ENCODE results near the gene KCNIP1. TPM values are rescaled to one million over a fixed set of nuclear protein-coding genes. Genes with fewer than 3 reads are reported as not detected.

Gene KCNIP1
- total and polyA plus RNA-seq, 10 donors = 0.08 to 20.0 (median 9.4) TPM

DNA sequence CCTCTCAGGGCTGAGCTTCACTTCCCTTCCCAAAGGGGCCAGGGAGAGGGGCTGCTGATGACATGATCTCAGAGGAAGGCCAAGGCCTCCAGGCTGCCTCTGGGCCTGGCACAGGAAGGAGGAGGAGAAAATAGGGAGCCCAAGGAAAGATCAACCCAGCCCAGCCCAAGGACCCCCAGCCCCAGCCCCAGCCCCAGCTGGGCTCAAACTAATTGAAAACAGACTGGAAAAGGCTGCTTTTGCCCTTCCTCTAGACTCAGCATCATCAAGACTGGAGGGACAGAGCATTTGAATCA, 18.3 kb upstream of the KCNIP1 start:
- Histone ChIP-seq H3K4me3 (no peak overlapping the region), H3K27ac (no peak overlapping the region), H3K27me3 (replicated peaks in 1 of 7) (peaks cover 0 to 14% (median 0%) of the 10 kb centered on the region in 7 donors), H3K36me3 (no peaks in the 10 kb centered on the region), H3K9me3 (no peaks in the 10 kb centered on the region), H3K4me1 (peaks cover 0 to 1% (median under 1%) of the 10 kb centered on the region in 6 donors)
- no peak for DNase-seq
- TF ChIP-seq POLR2AphosphoS5 (IDR thresholded peaks at IDR 0.05) (no peak), POLR2A (IDR thresholded peaks at IDR 0.05) (no peak)
- TF ChIP-seq, protein P1, sequence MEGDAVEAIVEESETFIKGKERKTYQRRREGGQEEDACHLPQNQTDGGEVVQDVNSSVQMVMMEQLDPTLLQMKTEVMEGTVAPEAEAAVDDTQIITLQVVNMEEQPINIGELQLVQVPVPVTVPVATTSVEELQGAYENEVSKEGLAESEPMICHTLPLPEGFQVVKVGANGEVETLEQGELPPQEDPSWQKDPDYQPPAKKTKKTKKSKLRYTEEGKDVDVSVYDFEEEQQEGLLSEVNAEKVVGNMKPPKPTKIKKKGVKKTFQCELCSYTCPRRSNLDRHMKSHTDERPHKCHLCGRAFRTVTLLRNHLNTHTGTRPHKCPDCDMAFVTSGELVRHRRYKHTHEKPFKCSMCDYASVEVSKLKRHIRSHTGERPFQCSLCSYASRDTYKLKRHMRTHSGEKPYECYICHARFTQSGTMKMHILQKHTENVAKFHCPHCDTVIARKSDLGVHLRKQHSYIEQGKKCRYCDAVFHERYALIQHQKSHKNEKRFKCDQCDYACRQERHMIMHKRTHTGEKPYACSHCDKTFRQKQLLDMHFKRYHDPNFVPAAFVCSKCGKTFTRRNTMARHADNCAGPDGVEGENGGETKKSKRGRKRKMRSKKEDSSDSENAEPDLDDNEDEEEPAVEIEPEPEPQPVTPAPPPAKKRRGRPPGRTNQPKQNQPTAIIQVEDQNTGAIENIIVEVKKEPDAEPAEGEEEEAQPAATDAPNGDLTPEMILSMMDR (IDR thresholded peaks at IDR 0.05 in 8 of 11, conservative IDR thresholded peaks at IDR 0.05 in 3 of 11) = no peak
- intact Hi-C loops (cut with DNase I; ENCODE audit: low total_unique reads) = no loop called here

DNA sequence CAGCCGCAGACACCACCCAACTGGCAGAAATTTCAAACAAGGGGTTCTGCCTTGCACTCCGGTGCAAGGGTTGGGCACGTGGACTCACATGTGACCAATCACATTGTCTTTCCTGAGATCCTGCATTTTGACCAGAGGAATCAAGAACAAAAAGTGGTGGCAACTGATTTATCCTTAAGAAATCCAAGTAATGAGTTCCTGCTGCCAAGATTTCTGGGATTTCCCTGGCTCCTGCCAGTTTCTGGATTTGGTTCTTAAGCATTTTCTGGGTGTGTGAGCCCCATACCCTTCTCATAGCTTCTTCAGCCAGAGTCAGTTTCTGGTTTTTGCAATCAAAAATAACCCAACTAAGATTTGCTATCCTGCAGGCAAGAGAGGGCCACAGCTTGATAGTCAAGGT, 17.4 kb upstream of the KCNIP1 start:
- intact Hi-C loops (cut with DNase I; ENCODE audit: low total_unique reads) = no loop called here
- Histone ChIP-seq H3K36me3 (no peaks in the 10 kb centered on the region), H3K27ac (no peak overlapping the region), H3K9me3 (no peaks in the 10 kb centered on the region), H3K4me3 (no peak overlapping the region), H3K27me3 (replicated peaks in 1 of 7) (peaks cover 0 to 14% (median 0%) of the 10 kb centered on the region in 7 donors), H3K4me1 (peaks cover 0 to 10% (median 7%) of the 10 kb centered on the region in 6 donors)
- no peak for DNase-seq
- WGBS, 5 donors = 79 to 89% (median 87%) methylated on average over 2 to 3 of the region's 3 CpGs
- TF ChIP-seq, protein P1 (IDR thresholded peaks at IDR 0.05 in 8 of 11, conservative IDR thresholded peaks at IDR 0.05 in 3 of 11) = no peak
- TF ChIP-seq POLR2AphosphoS5 (IDR thresholded peaks at IDR 0.05) (no peak), POLR2A (IDR thresholded peaks at IDR 0.05) (no peak)

DNA sequence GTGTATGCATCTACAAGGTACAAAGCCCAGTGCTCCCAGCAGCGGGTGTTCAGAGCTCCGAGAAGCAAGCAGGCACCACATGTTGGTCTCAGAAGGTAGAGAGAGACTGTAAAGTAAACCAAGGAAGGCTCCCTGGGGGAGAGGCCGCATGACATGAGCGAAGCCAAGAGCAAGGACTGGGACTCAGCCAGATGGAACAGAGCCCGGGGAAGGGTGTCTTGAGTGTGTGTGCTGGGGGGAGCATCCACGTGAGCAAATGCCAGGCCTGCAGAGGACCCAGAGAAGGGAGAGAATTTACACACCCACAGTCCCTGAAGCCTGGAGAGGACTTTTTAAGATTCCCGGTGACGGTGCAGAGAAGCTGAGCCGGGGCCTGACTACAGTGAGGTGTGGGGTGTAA, 15.2 kb upstream of the KCNIP1 start:
- WGBS, 5 donors = 79 to 92% (median 83%) methylated on average over 9 of the region's 9 CpGs
- Histone ChIP-seq H3K4me3 (no peak overlapping the region), H3K36me3 (no peaks in the 10 kb centered on the region), H3K4me1 (peaks cover 0 to 18% (median 14%) of the 10 kb centered on the region in 6 donors), H3K27me3 (replicated peaks in 1 of 7) (peaks cover 0 to 8% (median 0%) of the 10 kb centered on the region in 7 donors), H3K27ac (no peak overlapping the region), H3K9me3 (no peaks in the 10 kb centered on the region)
- intact Hi-C loops (cut with DNase I; ENCODE audit: low total_unique reads) = no loop called here
- no peak for TF ChIP-seq POLR2A (IDR thresholded peaks at IDR 0.05)
- no peak for TF ChIP-seq POLR2AphosphoS5 (IDR thresholded peaks at IDR 0.05)
- TF ChIP-seq, protein P1 (IDR thresholded peaks at IDR 0.05 in 8 of 11, conservative IDR thresholded peaks at IDR 0.05 in 3 of 11) = no peak
- no peak for DNase-seq

DNA sequence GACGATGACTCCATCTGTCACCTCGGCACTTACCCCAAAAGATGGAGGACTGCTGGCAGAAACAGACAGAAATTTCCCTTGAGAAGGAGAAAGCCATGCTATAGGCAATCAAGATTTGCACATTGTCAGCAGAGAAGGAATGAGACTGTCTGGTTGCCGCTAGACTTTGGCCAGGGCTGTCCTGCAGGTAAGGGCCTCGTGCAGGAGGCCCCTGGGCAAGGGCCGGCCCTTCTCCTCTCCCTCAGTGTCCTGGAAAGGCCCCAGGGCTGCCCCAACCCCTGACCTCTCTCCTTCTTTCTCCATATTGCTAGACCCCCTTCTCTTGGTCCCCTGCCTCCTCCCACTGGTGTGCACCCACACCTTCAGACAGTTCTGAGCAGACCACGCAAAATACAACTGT, 14.6 kb upstream of the KCNIP1 start:
- H3K9me3 ChIP-seq = no peaks in the 10 kb centered on the region
- peaks cover 0 to 18% (median 14%) of the 10 kb centered on the region in 6 donors for H3K4me1 ChIP-seq
- H3K4me3 ChIP-seq = no peak overlapping the region
- no peaks in the 10 kb centered on the region for H3K36me3 ChIP-seq
- intact Hi-C loops (cut with DNase I; ENCODE audit: low total_unique reads) = no loop called here
- no peak overlapping the region for H3K27ac ChIP-seq
- 81 to 95% (median 92%) methylated on average over 5 to 6 of the region's 6 CpGs for WGBS, 5 donors
- no peak for TF ChIP-seq POLR2A (IDR thresholded peaks at IDR 0.05)
- TF ChIP-seq POLR2AphosphoS5 (IDR thresholded peaks at IDR 0.05) = no peak
- TF ChIP-seq, protein P1 (IDR thresholded peaks at IDR 0.05 in 8 of 11, conservative IDR thresholded peaks at IDR 0.05 in 3 of 11) = no peak
- no peak for DNase-seq
- H3K27me3 ChIP-seq (replicated peaks in 1 of 7) = peaks cover 0 to 10% (median 0%) of the 10 kb centered on the region in 7 donors
